ENCODE data around the gene TEX11.
"Not testable (repeated sequence)": the region's sequence is repeated elsewhere in the genome, so short reads cannot be mapped to it uniquely, and the experiment has no call there.

The TEX11 gene

GRCh38 chrX:70587158-70587557 is 321.4 kb downstream of the TEX11 start:
- DNase-seq (ENCODE audit: low spot score): not testable (repeated sequence)

- DNase-seq (ENCODE audit: low spot score): no peak
These were observed 331.1 kb downstream of the TEX11 start for GRCh38 chrX:70577442-70577841.

- DNase-seq (ENCODE audit: low spot score): not testable (repeated sequence)
These were observed 338.5 kb downstream of the TEX11 start for GRCh38 chrX:70569922-70570576.

GRCh38 chrX:70554948-70555347 is 353.6 kb downstream of the TEX11 start:
- DNase-seq (ENCODE audit: low spot score): no peak

- DNase-seq (ENCODE audit: low spot score): no peak
These were observed 354.0 kb downstream of the TEX11 start for GRCh38 chrX:70554523-70554922.

GRCh38 chrX:70554081-70554480 is 354.4 kb downstream of the TEX11 start:
- DNase-seq (ENCODE audit: low spot score): peak; percentile 51

GRCh38 chrX:70553516-70553915 is 355.0 kb downstream of the TEX11 start:
- no peak for DNase-seq (ENCODE audit: low spot score)

- DNase-seq (ENCODE audit: low spot score): no peak
These were observed 356.3 kb downstream of the TEX11 start for GRCh38 chrX:70552130-70552704.

- DNase-seq (ENCODE audit: low spot score): no peak
These were observed 359.1 kb downstream of the TEX11 start for GRCh38 chrX:70549429-70549828.

- no peak for DNase-seq (ENCODE audit: low spot score)
These were observed 373.3 kb downstream of the TEX11 start for GRCh38 chrX:70535198-70535597.

GRCh38 chrX:70527610-70528345 is 380.7 kb downstream of the TEX11 start:
- no peak for DNase-seq (ENCODE audit: low spot score)

GRCh38 chrX:70527053-70527452 is 381.5 kb downstream of the TEX11 start:
- no peak for DNase-seq (ENCODE audit: low spot score)

GRCh38 chrX:70525733-70526132 is 382.8 kb downstream of the TEX11 start:
- no peak for DNase-seq (ENCODE audit: low spot score)

- DNase-seq (ENCODE audit: low spot score): not testable (repeated sequence)
These were observed 392.8 kb downstream of the TEX11 start for GRCh38 chrX:70515692-70516091.

GRCh38 chrX:70515270-70515669 is 393.2 kb downstream of the TEX11 start:
- not testable (repeated sequence) for DNase-seq (ENCODE audit: low spot score)

- DNase-seq (ENCODE audit: low spot score): no peak
These were observed 399.4 kb downstream of the TEX11 start for GRCh38 chrX:70509078-70509477.

- no peak for DNase-seq (ENCODE audit: low spot score)
These were observed 400.1 kb downstream of the TEX11 start for GRCh38 chrX:70508296-70508911.

- DNase-seq (ENCODE audit: low spot score): no peak
These were observed 403.1 kb downstream of the TEX11 start for GRCh38 chrX:70505451-70505841.

- DNase-seq (ENCODE audit: low spot score): no peak
These were observed 403.6 kb downstream of the TEX11 start for GRCh38 chrX:70504772-70505450.

- no peak for DNase-seq (ENCODE audit: low spot score)
These were observed 407.7 kb downstream of the TEX11 start for GRCh38 chrX:70500826-70501225.

- no peak for DNase-seq (ENCODE audit: low spot score)
These were observed 410.4 kb downstream of the TEX11 start for GRCh38 chrX:70498129-70498528.

- DNase-seq (ENCODE audit: low spot score): no peak
These were observed 411.5 kb downstream of the TEX11 start for GRCh38 chrX:70497026-70497425.
